ENCODE measurements around the gene NOTCH2. TPM values are rescaled to one million over a fixed set of nuclear protein-coding genes. Genes with fewer than 3 reads are reported as not detected.
A peak's percentile ranks its signal among the peaks of the same experiment; 100 is the strongest.
"Not testable (repeated sequence)": the region's sequence is repeated elsewhere in the genome, so short reads cannot be mapped to it uniquely, and the experiment has no call there.

Gene NOTCH2
- total RNA-seq, 5 donors from 2014 or later (not counting 1 experiment from before 2014, with no cell fraction given): 66.4 to 88.5 (median 77.8) TPM

GRCh38 chr1:119978018-119978505 lies 91.4 kb downstream of the NOTCH2 start:
- peaks cover 0 to 2% of the 10 kb centered on the region in 2 donors for H3K36me3 ChIP-seq (ENCODE audit: control insufficient read depth in 2 of 2, extremely low read depth in 1 of 2, insufficient read depth in 1 of 2, low read length in 1 of 2)
- peaks cover 39% of the 10 kb centered on the region for H3K36me3 Mint-ChIP-seq
- no peak overlapping the region for H3K4me3 ChIP-seq (ENCODE audit: control insufficient read depth in 1 of 2, extremely low read depth in 1 of 2, low read length in 1 of 2)
- H3K4me3 Mint-ChIP-seq: no peak overlapping the region
- DNase-seq (no peak), ATAC-seq (replicated peaks in 1 of 4) (no peak)
- CTCF ChIA-PET: no interaction called here
- no peak overlapping the region for H3K27ac ChIP-seq (ENCODE audit: low read length)
- H3K27me3 ChIP-seq (replicated peaks in 1 of 2; ENCODE audit: control insufficient read depth in 2 of 2, extremely low read depth in 1 of 2, insufficient read depth in 2 of 2, low read length in 1 of 2): no peaks in the 10 kb centered on the region
- H3K4me1 ChIP-seq (ENCODE audit: control insufficient read depth in 1 of 2, extremely low read depth in 1 of 2, insufficient read depth in 2 of 2, low read length in 2 of 2): no peaks in the 10 kb centered on the region
- H3K9me3 ChIP-seq: no peaks in the 10 kb centered on the region
- POLR2A ChIA-PET: no interaction called here
- WGBS (ENCODE audit: insufficient coverage): 100% methylated on average over 3 of the region's 4 CpGs
- H3K4me1 Mint-ChIP-seq: peaks cover 3 to 13% (median 10%) of the 10 kb centered on the region in 3 donors
- H3K27me3 Mint-ChIP-seq: no peaks in the 10 kb centered on the region
- H3K27ac Mint-ChIP-seq: no peak overlapping the region
- no peaks in the 10 kb centered on the region for H3K9me3 Mint-ChIP-seq

GRCh38 chr1:119977113-119977736 lies 92.2 kb downstream of the NOTCH2 start:
- H3K9me3 Mint-ChIP-seq: not testable (repeated sequence)

GRCh38 chr1:119975582-119976254 lies 93.7 kb downstream of the NOTCH2 start:
- H3K4me3 Mint-ChIP-seq; H3K36me3 ChIP-seq (ENCODE audit: control insufficient read depth in 2 of 2, extremely low read depth in 1 of 2, insufficient read depth in 1 of 2, low read length in 1 of 2); DNase-seq; H3K27me3 Mint-ChIP-seq; H3K4me1 ChIP-seq (ENCODE audit: control insufficient read depth in 1 of 2, extremely low read depth in 1 of 2, insufficient read depth in 2 of 2, low read length in 2 of 2); H3K27ac ChIP-seq (ENCODE audit: low read length); H3K4me3 ChIP-seq (ENCODE audit: control insufficient read depth in 1 of 2, extremely low read depth in 1 of 2, low read length in 1 of 2); ATAC-seq (replicated peaks in 1 of 4); H3K9me3 ChIP-seq; H3K27me3 ChIP-seq (replicated peaks in 1 of 2; ENCODE audit: control insufficient read depth in 2 of 2, extremely low read depth in 1 of 2, insufficient read depth in 2 of 2, low read length in 1 of 2); POLR2A ChIA-PET; CTCF ChIA-PET; H3K27ac Mint-ChIP-seq; H3K9me3 Mint-ChIP-seq: not testable (repeated sequence)
- WGBS (ENCODE audit: insufficient coverage): 100% methylated on average over 1 of the region's 5 CpGs
- Mint-ChIP-seq H3K36me3 (peaks cover 43% of the 10 kb centered on the region), H3K4me1 (peaks cover 0 to 17% (median 11%) of the 10 kb centered on the region in 3 donors)

More at GRCh38 chr1:119977113-119977736, 92.2 kb downstream of the NOTCH2 start:
- DNase-seq; H3K27ac ChIP-seq (ENCODE audit: low read length); ATAC-seq (replicated peaks in 1 of 4); H3K4me3 Mint-ChIP-seq; POLR2A ChIA-PET; H3K27me3 Mint-ChIP-seq; H3K4me1 ChIP-seq (ENCODE audit: control insufficient read depth in 1 of 2, extremely low read depth in 1 of 2, insufficient read depth in 2 of 2, low read length in 2 of 2); H3K27me3 ChIP-seq (replicated peaks in 1 of 2; ENCODE audit: control insufficient read depth in 2 of 2, extremely low read depth in 1 of 2, insufficient read depth in 2 of 2, low read length in 1 of 2); H3K27ac Mint-ChIP-seq; H3K36me3 ChIP-seq (ENCODE audit: control insufficient read depth in 2 of 2, extremely low read depth in 1 of 2, insufficient read depth in 1 of 2, low read length in 1 of 2); H3K4me3 ChIP-seq (ENCODE audit: control insufficient read depth in 1 of 2, extremely low read depth in 1 of 2, low read length in 1 of 2); CTCF ChIA-PET; H3K9me3 ChIP-seq: not testable (repeated sequence)
- peaks cover 35% of the 10 kb centered on the region for H3K36me3 Mint-ChIP-seq
- H3K4me1 Mint-ChIP-seq: peaks cover 2 to 12% (median 10%) of the 10 kb centered on the region in 3 donors
- 86% methylated on average over 3 of the region's 8 CpGs for WGBS (ENCODE audit: insufficient coverage)

GRCh38 chr1:119975006-119975405 lies 94.5 kb downstream of the NOTCH2 start:
- DNase-seq (no peak), ATAC-seq (replicated peaks in 1 of 4) (no peak)
- no peak overlapping the region for H3K27ac Mint-ChIP-seq
- Histone ChIP-seq H3K27me3 (replicated peaks in 1 of 2; ENCODE audit: control insufficient read depth in 2 of 2, extremely low read depth in 1 of 2, insufficient read depth in 2 of 2, low read length in 1 of 2) (no peaks in the 10 kb centered on the region), H3K27ac (ENCODE audit: low read length) (no peak overlapping the region), H3K4me3 (ENCODE audit: control insufficient read depth in 1 of 2, extremely low read depth in 1 of 2, low read length in 1 of 2) (no peak overlapping the region), H3K4me1 (ENCODE audit: control insufficient read depth in 1 of 2, extremely low read depth in 1 of 2, insufficient read depth in 2 of 2, low read length in 2 of 2) (no peaks in the 10 kb centered on the region), H3K9me3 (no peaks in the 10 kb centered on the region), H3K36me3 (ENCODE audit: control insufficient read depth in 2 of 2, extremely low read depth in 1 of 2, insufficient read depth in 1 of 2, low read length in 1 of 2) (no peaks in the 10 kb centered on the region)
- no peak overlapping the region for H3K4me3 Mint-ChIP-seq
- peaks cover 0 to 17% (median 11%) of the 10 kb centered on the region in 3 donors for H3K4me1 Mint-ChIP-seq
- no peaks in the 10 kb centered on the region for H3K27me3 Mint-ChIP-seq
- no peaks in the 10 kb centered on the region for H3K9me3 Mint-ChIP-seq
- ChIA-PET CTCF (no interaction called here), POLR2A (no interaction called here)
- 100% methylated on average over 2 of the region's 2 CpGs for WGBS (ENCODE audit: insufficient coverage)
- peaks cover 49% of the 10 kb centered on the region for H3K36me3 Mint-ChIP-seq

GRCh38 chr1:119974013-119974412 lies 95.4 kb downstream of the NOTCH2 start:
- Histone ChIP-seq H3K36me3 (ENCODE audit: control insufficient read depth in 2 of 2, extremely low read depth in 1 of 2, insufficient read depth in 1 of 2, low read length in 1 of 2) (no peaks in the 10 kb centered on the region), H3K4me3 (ENCODE audit: control insufficient read depth in 1 of 2, extremely low read depth in 1 of 2, low read length in 1 of 2) (no peak overlapping the region), H3K27ac (ENCODE audit: low read length) (no peak overlapping the region), H3K9me3 (no peaks in the 10 kb centered on the region), H3K4me1 (ENCODE audit: control insufficient read depth in 1 of 2, extremely low read depth in 1 of 2, insufficient read depth in 2 of 2, low read length in 2 of 2) (no peaks in the 10 kb centered on the region), H3K27me3 (replicated peaks in 1 of 2; ENCODE audit: control insufficient read depth in 2 of 2, extremely low read depth in 1 of 2, insufficient read depth in 2 of 2, low read length in 1 of 2) (no peaks in the 10 kb centered on the region)
- peaks cover 0 to 17% (median 11%) of the 10 kb centered on the region in 3 donors for H3K4me1 Mint-ChIP-seq
- no peaks in the 10 kb centered on the region for H3K9me3 Mint-ChIP-seq
- H3K4me3 Mint-ChIP-seq: no peak overlapping the region
- DNase-seq (no peak), ATAC-seq (replicated peaks in 1 of 4) (no peak)
- no peaks in the 10 kb centered on the region for H3K27me3 Mint-ChIP-seq
- CTCF ChIA-PET: no interaction called here
- H3K36me3 Mint-ChIP-seq: peaks cover 54% of the 10 kb centered on the region
- POLR2A ChIA-PET: no interaction called here
- peak overlapping the region in 1 of 2 donors; percentile 7 for H3K27ac Mint-ChIP-seq

- Mint-ChIP-seq H3K36me3 (peaks cover 51% of the 10 kb centered on the region), H3K4me3 (no peak overlapping the region), H3K4me1 (peaks cover 7 to 11% (median 7%) of the 10 kb centered on the region in 3 donors), H3K27me3 (no peaks in the 10 kb centered on the region), H3K27ac (no peak overlapping the region), H3K9me3 (no peaks in the 10 kb centered on the region)
- Histone ChIP-seq H3K27ac (ENCODE audit: low read length) (no peak overlapping the region), H3K9me3 (no peaks in the 10 kb centered on the region), H3K27me3 (replicated peaks in 1 of 2; ENCODE audit: control insufficient read depth in 2 of 2, extremely low read depth in 1 of 2, insufficient read depth in 2 of 2, low read length in 1 of 2) (no peaks in the 10 kb centered on the region), H3K4me1 (ENCODE audit: control insufficient read depth in 1 of 2, extremely low read depth in 1 of 2, insufficient read depth in 2 of 2, low read length in 2 of 2) (no peaks in the 10 kb centered on the region), H3K4me3 (ENCODE audit: control insufficient read depth in 1 of 2, extremely low read depth in 1 of 2, low read length in 1 of 2) (no peak overlapping the region), H3K36me3 (ENCODE audit: control insufficient read depth in 2 of 2, extremely low read depth in 1 of 2, insufficient read depth in 1 of 2, low read length in 1 of 2) (peaks cover 0 to 14% of the 10 kb centered on the region in 2 donors)
- ATAC-seq (replicated peaks in 1 of 4) (no peak), DNase-seq (no peak)
- ChIA-PET CTCF (no interaction called here), POLR2A (no interaction called here)
- 100% methylated on average over 3 of the region's 4 CpGs for WGBS (ENCODE audit: insufficient coverage)
Observed at GRCh38 chr1:119971710-119972570, 97.5 kb downstream of the NOTCH2 start.
